H1 (cell line): ENCODE data around the gene CLEC19A. TPM values are rescaled to one million over a fixed set of nuclear protein-coding genes. Genes with fewer than 3 reads are reported as not detected.

Experiments used
- CTCF ChIA-PET: fragments of 300-600 bp; sonication (Branson Sonifier 250); formaldehyde crosslinking; loops from one replicate; lab custom pipeline; 2021; ENCODE audit not compliant: partially characterized antibody; lab: Charles Lee
- POLR2A ChIA-PET: fragments of 300-600 bp; sonication (Branson Sonifier 250); formaldehyde crosslinking; loops from one replicate; lab custom pipeline; 2021; ENCODE audit warnings: inconsistent platforms; ENCODE audit not compliant: partially characterized antibody; lab: Charles Lee
- DNase-seq, 2 experiments: peaks; one replicate each; pipeline versions ENCODE4 v3.0.0 to v3.0.0-alpha.2; 2010 to 2022; ENCODE audit warnings: low spot score in 2 of 2, low read depth in 1 of 2, mixed read lengths in 1 of 2
- FAIRE-seq: peaks from 2 replicates; lab custom pipeline; 2011; peaks lifted over from hg19 to GRCh38; lab: Jason Lieb, UNC
- H2AFZ ChIP-seq: 2 replicates; pipeline ENCODE4 v1.8.1; 2012; ENCODE audit warnings: low read length, inconsistent platforms
- H2AK5ac ChIP-seq: 2 replicates; pipeline ENCODE4 v1.6.1; 2013; ENCODE audit warnings: low read depth, low read length
- H2BK120ac ChIP-seq: replicated peaks from 2 replicates; pipeline ENCODE3; 2013; ENCODE audit warnings: low read depth, low read length, inconsistent platforms
- H2BK12ac ChIP-seq: 2 replicates; pipeline ENCODE4 v1.6.1; 2013; ENCODE audit warnings: low read depth, low read length
- H2BK15ac ChIP-seq: 2 replicates; pipeline ENCODE4 v1.6.1; 2013; ENCODE audit warnings: low read length
- H2BK20ac ChIP-seq: 2 replicates; pipeline ENCODE4 v1.6.1; 2013; ENCODE audit warnings: low read length
- H2BK5ac ChIP-seq: 2 replicates; pipeline ENCODE4 v1.6.1; 2013; ENCODE audit warnings: low read depth, low read length
- H3K14ac ChIP-seq: 2 replicates; pipeline ENCODE4 v1.6.1; 2013; ENCODE audit warnings: inconsistent platforms; ENCODE audit not compliant: insufficient read length
- H3K18ac ChIP-seq: 2 replicates; pipeline ENCODE4 v1.6.1; 2013; ENCODE audit warnings: low read length; ENCODE audit errors: extremely low read depth
- H3K23ac ChIP-seq: 2 replicates; pipeline ENCODE4 v1.6.1; 2013; ENCODE audit warnings: inconsistent platforms; ENCODE audit not compliant: insufficient read length
- H3K23me2 ChIP-seq: 2 replicates; pipeline ENCODE4 v1.6.1; 2013; ENCODE audit warnings: low read depth, low read length
- H3K27ac ChIP-seq: 2 replicates; pipeline ENCODE4 v1.6.1; 2011; ENCODE audit warnings: low read depth, low read length, inconsistent platforms
- H3K27me3 ChIP-seq, 4 experiments: replicated peaks in 1 of 4; 1 replicate in 1 of 4; 2 replicates in 3 of 4; pipeline versions ENCODE4 v1.6.1 to v1.8.1; 2011 to 2013; ENCODE audit warnings: low read length in 3 of 4, mild to moderate bottlenecking in 3 of 4, inconsistent platforms in 2 of 4, mixed read lengths in 2 of 4, moderate library complexity in 1 of 4; ENCODE audit not compliant: control insufficient read depth in 3 of 4, insufficient read depth in 3 of 4; ENCODE audit errors: extremely low read depth in 1 of 4
- H3K36me3 ChIP-seq, 4 experiments: 2 replicates each; pipeline versions ENCODE4 v1.6.1 to v1.8.1; 2011 to 2013; ENCODE audit warnings: mild to moderate bottlenecking in 4 of 4, low read length in 3 of 4, moderate library complexity in 2 of 4, control low read depth in 1 of 4, inconsistent platforms in 1 of 4; ENCODE audit not compliant: insufficient read depth in 4 of 4, control insufficient read depth in 2 of 4
- H3K4ac ChIP-seq: replicated peaks from 2 replicates; pipeline ENCODE3; 2013; ENCODE audit warnings: low read length, low read depth, mixed read lengths, inconsistent platforms; ENCODE audit not compliant: insufficient read length
- H3K4me1 ChIP-seq, 4 experiments: replicated peaks in 1 of 4; 1 replicate in 1 of 4; 2 replicates in 3 of 4; pipeline versions ENCODE4 v1.6.1 to v1.8.1; 2011 to 2013; ENCODE audit warnings: low read length in 3 of 4, inconsistent platforms in 2 of 4, mixed read lengths in 1 of 4; ENCODE audit not compliant: insufficient read depth in 4 of 4, control insufficient read depth in 3 of 4
- H3K4me2 ChIP-seq, 2 experiments: 2 replicates each; pipeline versions ENCODE4 v1.6.1 to v1.8.1; 2011 to 2013; ENCODE audit warnings: low read depth in 2 of 2, low read length in 2 of 2, control low read depth in 1 of 2, inconsistent platforms in 1 of 2, mild to moderate bottlenecking in 1 of 2; ENCODE audit not compliant: insufficient read depth in 1 of 2
- H3K4me3 ChIP-seq, 4 experiments: fragments of 200-600, 300-600 bp in 1 of 4; sonication (generic), shearing (Covaris generic), sonication (Bioruptor Twin) in 1 of 4; 2 replicates each; pipeline versions ENCODE4 v1.5.1 to v1.8.1; 2011 to 2016; ENCODE audit warnings: low read length in 4 of 4, low read depth in 3 of 4, control low read depth in 2 of 4, inconsistent platforms in 2 of 4, mild to moderate bottlenecking in 2 of 4, mixed read lengths in 1 of 4, moderate library complexity in 1 of 4; ENCODE audit not compliant: insufficient read depth in 2 of 4; ENCODE audit errors: extremely low read depth in 1 of 4
- H3K56ac ChIP-seq: replicated peaks from 2 replicates; pipeline ENCODE3; 2013; ENCODE audit warnings: low read depth, mild to moderate bottlenecking, mixed read lengths, low read length, inconsistent platforms; ENCODE audit not compliant: insufficient read length
- H3K79me1 ChIP-seq: 2 replicates; pipeline ENCODE4 v1.6.1; 2013; ENCODE audit warnings: low read depth, low read length, control low read depth
- H3K79me2 ChIP-seq, 2 experiments: 2 replicates each; pipeline versions ENCODE4 v1.6.1 to v1.8.1; 2012 to 2013; ENCODE audit warnings: low read length in 2 of 2, mild to moderate bottlenecking in 2 of 2, inconsistent platforms in 1 of 2; ENCODE audit not compliant: insufficient read depth in 2 of 2, control insufficient read depth in 1 of 2
- H3K9ac ChIP-seq, 4 experiments: replicated peaks in 1 of 4; 1 replicate in 1 of 4; 2 replicates in 3 of 4; pipeline versions ENCODE4 v1.6.1 to v1.8.1; 2011 to 2013; ENCODE audit warnings: low read depth in 3 of 4, low read length in 3 of 4, control low read depth in 2 of 4, mild to moderate bottlenecking in 2 of 4, moderate library complexity in 2 of 4, inconsistent platforms in 1 of 4; ENCODE audit errors: extremely low read depth in 1 of 4
- H3K9me3 ChIP-seq, 2 experiments: 2 replicates each; pipeline versions ENCODE4 v1.6.1 to v1.8.1; 2012 to 2013; ENCODE audit warnings: mild to moderate bottlenecking in 2 of 2, moderate library complexity in 2 of 2, control low read depth in 1 of 2, inconsistent platforms in 1 of 2, low read depth in 1 of 2, low read length in 1 of 2, mixed read lengths in 1 of 2; ENCODE audit not compliant: insufficient read depth in 2 of 2
- H4K20me1 ChIP-seq, 2 experiments: replicated peaks in 1 of 2; 2 replicates each; pipeline versions ENCODE3 to v1.8.1; 2011 to 2013; ENCODE audit warnings: inconsistent platforms in 2 of 2, low read length in 2 of 2, mild to moderate bottlenecking in 1 of 2; ENCODE audit not compliant: insufficient read depth in 2 of 2, control insufficient read depth in 1 of 2
- H4K5ac ChIP-seq: 2 replicates; pipeline ENCODE4 v1.6.1; 2013; ENCODE audit warnings: low read length, low read depth, mixed read lengths, inconsistent platforms; ENCODE audit not compliant: insufficient read length
- H4K8ac ChIP-seq: 2 replicates; pipeline ENCODE4 v1.8.0; 2013; ENCODE audit warnings: mild to moderate bottlenecking, moderate library complexity, low read length, inconsistent platforms; ENCODE audit not compliant: insufficient read depth; ENCODE audit errors: extremely low read depth
- H4K91ac ChIP-seq: replicated peaks from 2 replicates; pipeline ENCODE3; 2013; ENCODE audit warnings: low read length, mixed read lengths, inconsistent platforms; ENCODE audit not compliant: insufficient read length
- ATF3 ChIP-seq: IDR thresholded peaks from 2 replicates; pipeline ENCODE4 v1.6.1; 2011; ENCODE audit warnings: low read depth, mild to moderate bottlenecking, low read length; ENCODE audit not compliant: insufficient read depth
- CBX8 ChIP-seq: fragments of 300-800, 300-1000 bp; sonication (generic); IDR thresholded peaks from 2 replicates; pipeline ENCODE4 v1.7.1; 2016; ENCODE audit warnings: low read depth, low read length, borderline replicate concordance
- CTBP2 ChIP-seq: IDR thresholded peaks from 2 replicates; pipeline ENCODE4 v1.7.0; 2011; ENCODE audit warnings: borderline replicate concordance, mild to moderate bottlenecking, moderate library complexity, mixed read lengths, low read length; ENCODE audit not compliant: insufficient read depth, insufficient read length
- HDAC6 ChIP-seq: IDR thresholded peaks from one replicate; pipeline ENCODE4 v1.7.1; 2012; ENCODE audit warnings: low read depth, mild to moderate bottlenecking, inconsistent platforms, low read length, moderate library complexity
- KDM1A ChIP-seq: fragments of 200-600, 300-600 bp; sonication (generic); IDR thresholded peaks from 2 replicates; pipeline ENCODE4 v1.7.1; 2016; ENCODE audit warnings: mild to moderate bottlenecking, low read length, borderline replicate concordance
- KDM4A ChIP-seq: IDR thresholded peaks from one replicate; pipeline ENCODE4 v1.7.1; 2012; ENCODE audit warnings: low read depth, mild to moderate bottlenecking, moderate library complexity, low read length, inconsistent platforms; ENCODE audit not compliant: severe bottlenecking
- KDM5A ChIP-seq: fragments of 200-600 bp; IDR thresholded peaks from 2 replicates; pipeline ENCODE4 v1.7.1; 2012; ENCODE audit warnings: mild to moderate bottlenecking, low read length, inconsistent platforms, mixed read lengths
- RNF2 ChIP-seq: fragments of 200-900, 300-1000 bp; sonication (generic); IDR thresholded peaks from 2 replicates; pipeline ENCODE4 v1.7.1; 2016; ENCODE audit warnings: borderline replicate concordance, low read depth, mild to moderate bottlenecking, antibody characterized with exemption, low read length; ENCODE audit not compliant: poor library complexity, severe bottlenecking; ENCODE audit errors: missing control alignments
- RXRA ChIP-seq: IDR thresholded peaks from 2 replicates; pipeline ENCODE4 v1.6.1; 2011; ENCODE audit warnings: low read depth, mild to moderate bottlenecking, low read length, moderate library complexity; ENCODE audit not compliant: insufficient read depth
- SIX5 ChIP-seq: IDR thresholded peaks from 2 replicates; pipeline ENCODE4 v1.6.1; 2011; ENCODE audit warnings: mild to moderate bottlenecking, low read depth, low read length
- SUZ12 ChIP-seq: fragments of 200-600 bp; sonication (generic); IDR thresholded peaks from 2 replicates; pipeline ENCODE4 v1.6.1; 2012; ENCODE audit warnings: mild to moderate bottlenecking, inconsistent platforms, low read length, moderate library complexity, mixed read lengths
- TBP ChIP-seq: IDR thresholded peaks from 2 replicates; pipeline ENCODE4 v1.6.1; 2011; ENCODE audit warnings: low read depth, low read length, improper control_type of control experiment
- TCF12 ChIP-seq: IDR thresholded peaks from 2 replicates; pipeline ENCODE4 v1.6.1; 2011; ENCODE audit warnings: low read depth, mild to moderate bottlenecking, low read length
- WGBS, 2 experiments: shearing (Covaris generic) in 1 of 2; methylation state at CpG; one replicate each; pipeline versions ENCODE4 v1.1.6 to v1.1.7; 2013 to 2015; ENCODE audit warnings: low lambda C conversion rate in 2 of 2, mixed read lengths in 2 of 2, inconsistent platforms in 1 of 2, low coverage in 1 of 2, missing lambda C conversion rate in 1 of 2; ENCODE audit not compliant: insufficient replicate concordance in 2 of 2, insufficient coverage in 1 of 2, insufficient read length in 1 of 2; ENCODE audit errors: extremely low coverage in 1 of 2, missing lambda C conversion rate in 1 of 2; 5-methylcytosine and 5-hydroxymethylcytosine counted together
- polyA plus RNA-seq, 7 experiments: library from polyadenylated mRNA; depleted of rRNA in 3 of 7; stranded (reverse) in 5 of 7; unstranded in 2 of 7; fragments of >200 nt in 5 of 7; fragments of 200-250 nt in 2 of 7; gene quantifications; 1 replicate in 5 of 7; 2 replicates in 1 of 7; 4 replicates in 1 of 7; pipeline versions ENCODE4 v1.2.1 to v1.2.3, GENCODE V29; 2011 to 2013; ENCODE audit warnings: missing spikeins in 2 of 7, mixed read lengths in 2 of 7
- total RNA-seq: library from RNA; stranded (reverse); fragmentation: NEBNext Ultra II Directional; extraction: Animal tissue kit (Norgen Biotek cat#: 25700); gene quantifications from 2 replicates; pipeline ENCODE4 v1.2.1, GENCODE V29; 2021

The CLEC19A gene
- total and polyA plus RNA-seq, 2 of the 8 experiments (the other 6 are each of a cell fraction or from before 2014, with no cell fraction given), result 0.35 to 0.88 TPM

DNA sequence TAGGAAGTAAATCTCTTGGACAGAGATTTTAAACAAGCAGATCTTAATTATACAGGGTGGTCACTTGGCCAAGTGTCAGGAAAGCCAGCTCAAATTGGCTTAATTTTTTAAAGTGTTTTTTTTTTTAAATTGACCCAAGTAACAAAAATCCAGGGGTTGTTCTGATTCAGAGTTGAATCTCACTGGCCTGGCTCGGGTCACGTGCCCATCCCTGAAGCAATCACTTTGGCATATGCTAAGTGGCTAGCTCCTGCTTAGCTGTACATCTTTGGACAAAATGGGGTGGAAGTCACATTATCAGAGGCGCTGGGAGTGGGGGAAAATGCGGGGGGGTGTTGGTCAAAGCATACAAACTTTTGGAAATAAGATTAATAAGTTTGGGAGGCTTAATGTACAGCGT is 23.6 kb downstream of the CLEC19A start:
- Histone ChIP-seq H4K8ac (no peak overlapping the region), H3K4me1 (peaks cover 0 to 2% (median 0%) of the 10 kb centered on the region in 4 experiments; a peak in 1 of 7 replicates), H3K56ac (no peak overlapping the region), H2BK15ac (no peak overlapping the region), H3K14ac (no peak overlapping the region), H3K9me3 (peaks cover 6 to 11% of the 10 kb centered on the region in 2 experiments; a peak in 2 of 4 replicates), H3K18ac (no peak overlapping the region), H3K27me3 (no peaks in the 10 kb centered on the region), H3K23ac (no peak overlapping the region), H2BK5ac (no peak overlapping the region), H2BK120ac (no peak overlapping the region), H2AFZ (no peak overlapping the region), H3K36me3 (no peaks in the 10 kb centered on the region), H2BK20ac (no peak overlapping the region), H3K23me2 (no peaks in the 10 kb centered on the region), H3K4ac (no peak overlapping the region), H4K5ac (no peak overlapping the region), H2BK12ac (no peak overlapping the region), H3K9ac (no peak overlapping the region), H3K4me2 (no peak overlapping the region), H4K20me1 (no peaks in the 10 kb centered on the region), H2AK5ac (no peak overlapping the region), H3K79me1 (no peaks in the 10 kb centered on the region), H3K79me2 (no peaks in the 10 kb centered on the region; a peak in 1 of 4 replicates), H4K91ac (no peak overlapping the region), H3K27ac (no peak overlapping the region), H3K4me3 (no peak overlapping the region)
- FAIRE-seq (no peak), DNase-seq (no peak)
- POLR2A ChIA-PET, result interaction anchor here (1.3 kb wide), 1 partner anchor 10 kb away, joined by 5 read pairs; no protein-coding TSS in a partner anchor
- CTCF ChIA-PET, result interaction anchor here (0.6 to 1.1 kb wide), 2 partner anchors 21 to 554 kb away, joined by 3 to 5 read pairs; no protein-coding TSS in a partner anchor
- WGBS, 2 experiments, result 86% methylated on average over 5 of the region's 5 CpGs; no CpG with 5 or more reads in 1 of the 2 experiments
- TF ChIP-seq CBX8, result no peak
- TF ChIP-seq KDM1A, result no peak
- TF ChIP-seq TCF12, result no peak
- TF ChIP-seq SUZ12, result no peak
- TF ChIP-seq KDM5A, result no peak
- TF ChIP-seq CTBP2, result no peak
- TF ChIP-seq RNF2, result no peak
- no peak for TF ChIP-seq KDM4A
- TF ChIP-seq SIX5, result no peak
- no peak for TF ChIP-seq ATF3
- no peak for TF ChIP-seq TBP
- no peak for TF ChIP-seq HDAC6
- TF ChIP-seq RXRA, result no peak
